HG02571 (cell line): ENCODE measurements around the gene PPM1G.
"Not testable (repeated sequence)": the region's sequence is repeated elsewhere in the genome, so short reads cannot be mapped to it uniquely, and the experiment has no call there.

Experiments used
- ATAC-seq: cut with Tn5 transposase; IDR thresholded peaks from one replicate; pipeline ENCODE4 v1.9.1; 2021; ENCODE audit warnings: mild to moderate bottlenecking, moderate library complexity; ENCODE audit not compliant: unreplicated experiment

Gene PPM1G

GRCh38 chr2:27376151-27376865, 33.1 kb downstream of the PPM1G start:
- ATAC-seq: no peak

DNA sequence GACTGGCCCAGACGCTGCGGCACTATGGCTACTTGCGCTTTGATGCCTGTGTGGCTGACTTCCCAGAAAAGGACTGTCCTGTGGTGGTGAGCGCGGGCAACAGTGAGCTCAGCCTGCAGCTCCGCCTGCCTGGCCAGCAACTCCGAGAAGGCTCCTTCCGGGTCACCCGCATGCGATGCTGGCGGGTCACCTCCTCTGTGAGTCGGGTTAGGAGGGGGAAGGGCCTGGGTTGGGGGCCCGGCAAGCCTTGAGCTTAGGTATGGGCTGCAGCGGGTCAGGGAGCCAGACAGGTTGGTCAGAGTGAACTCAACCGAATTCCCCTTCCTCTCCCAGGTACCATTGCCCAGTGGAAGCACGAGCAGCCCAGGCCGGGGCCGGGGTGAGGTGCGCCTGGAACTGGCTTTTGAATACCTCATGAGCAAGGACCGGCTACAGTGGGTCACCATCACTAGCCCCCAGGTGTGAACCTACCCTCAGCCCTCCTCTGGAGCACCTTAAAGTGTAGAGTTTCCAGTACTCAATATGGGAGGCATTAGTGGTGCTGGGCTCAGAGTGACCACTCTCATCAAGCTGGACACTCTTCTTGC, 33.8 kb downstream of the PPM1G start:
- no peak for ATAC-seq

DNA sequence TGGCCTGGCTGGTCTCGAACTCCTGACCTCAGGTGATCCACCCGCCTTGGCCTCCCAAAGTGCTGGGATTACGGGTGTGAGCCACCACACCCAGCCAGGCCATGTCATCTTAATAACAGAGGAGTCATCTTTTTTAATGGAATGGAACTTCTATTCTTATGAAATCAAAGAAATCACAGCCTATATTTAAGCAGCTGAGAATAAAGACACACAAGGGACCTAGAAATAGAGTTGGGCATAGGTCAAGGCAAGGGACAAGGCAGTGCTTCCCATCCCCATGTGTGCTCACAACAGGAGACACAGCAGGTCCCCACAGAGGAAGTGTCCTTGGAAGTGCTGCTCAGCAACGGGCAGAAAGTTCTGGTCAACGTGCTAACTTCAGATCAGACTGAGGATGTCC, 35.8 kb downstream of the PPM1G start:
- ATAC-seq: no peak

- no peak for ATAC-seq
Measured at GRCh38 chr2:27372937-27373336, 36.5 kb downstream of the PPM1G start.

- ATAC-seq: peak; percentile 22
Measured at GRCh38 chr2:27370816-27371620, 38.4 kb downstream of the PPM1G start.

DNA sequence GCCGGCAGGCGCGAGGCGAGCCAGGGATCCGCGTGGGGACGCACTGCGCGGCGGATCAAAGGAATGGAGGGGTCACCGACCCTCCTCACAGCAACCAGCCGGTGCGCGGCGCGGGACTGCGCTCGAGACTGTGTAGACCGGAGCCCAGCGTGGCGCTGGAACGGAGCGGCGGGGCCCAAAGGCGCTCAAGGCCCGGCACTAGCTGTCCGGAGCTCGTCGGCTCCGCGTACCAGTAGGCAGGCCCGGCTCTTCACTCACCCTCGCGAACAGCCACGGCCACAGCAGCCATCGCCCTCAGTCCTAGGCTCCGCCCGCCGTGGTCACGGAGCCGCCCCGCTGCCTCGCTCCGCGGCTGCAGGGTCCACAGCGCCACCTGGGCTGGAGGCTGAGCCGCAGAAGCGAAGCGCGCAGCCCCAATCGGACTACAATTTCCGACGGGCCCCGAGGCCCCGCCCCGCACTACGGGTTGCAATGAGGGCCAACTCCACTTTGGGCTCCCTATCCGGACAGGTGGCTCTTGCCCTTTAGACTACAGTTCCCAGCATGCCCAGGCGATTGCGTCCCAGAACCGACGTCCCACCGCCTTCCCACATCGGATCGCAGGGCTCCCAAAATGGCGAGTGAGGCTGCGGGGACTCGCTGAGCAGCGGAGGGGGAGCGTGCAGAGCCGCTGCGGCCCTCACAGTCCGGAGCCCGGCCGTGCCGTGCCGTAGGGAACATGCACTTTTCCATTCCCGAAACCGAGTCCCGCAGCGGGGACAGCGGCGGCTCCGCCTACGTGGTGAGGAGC, 39.2 kb downstream of the PPM1G start, which contains the start of the genes EIF2B4 and SNX17:
Gene EIF2B4, minus strand, starts transcription at position 313 of the 790 bp plus-strand sequence. Its CDS starts 24 bp downstream, at position 289.
Gene SNX17, plus strand, starts transcription at position 591 of the 790 bp plus-strand sequence. Its CDS starts 128 bp downstream, at position 719.
- ATAC-seq: peak; percentile 91

DNA sequence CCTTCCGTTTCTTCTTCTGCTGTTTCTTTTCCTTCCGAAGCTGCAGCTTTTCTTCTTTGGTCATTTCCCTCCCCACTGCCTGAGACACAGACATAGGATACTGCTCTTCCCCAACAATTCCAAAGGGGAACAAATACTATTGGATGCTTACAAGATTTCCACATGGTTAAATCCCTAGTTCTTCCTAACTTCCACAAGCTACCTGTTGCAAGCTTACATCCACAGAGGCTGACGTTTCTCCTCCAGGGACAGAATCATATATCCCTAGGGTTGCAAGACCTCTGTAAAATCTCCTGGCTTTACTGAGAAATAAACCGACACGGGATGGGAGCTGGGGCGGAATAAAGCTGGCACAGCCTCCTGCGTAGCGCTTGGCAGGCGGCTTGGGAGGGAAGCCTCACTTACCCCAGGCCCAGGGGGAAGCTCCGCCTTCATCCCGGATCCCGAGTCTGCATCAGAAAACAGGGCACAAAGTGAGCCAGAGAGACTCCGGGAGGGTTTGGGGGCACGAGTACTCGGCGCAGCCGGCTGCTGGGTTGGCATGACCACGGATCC, 39.8 kb downstream of the PPM1G start:
- ATAC-seq: peak; percentile 11

DNA sequence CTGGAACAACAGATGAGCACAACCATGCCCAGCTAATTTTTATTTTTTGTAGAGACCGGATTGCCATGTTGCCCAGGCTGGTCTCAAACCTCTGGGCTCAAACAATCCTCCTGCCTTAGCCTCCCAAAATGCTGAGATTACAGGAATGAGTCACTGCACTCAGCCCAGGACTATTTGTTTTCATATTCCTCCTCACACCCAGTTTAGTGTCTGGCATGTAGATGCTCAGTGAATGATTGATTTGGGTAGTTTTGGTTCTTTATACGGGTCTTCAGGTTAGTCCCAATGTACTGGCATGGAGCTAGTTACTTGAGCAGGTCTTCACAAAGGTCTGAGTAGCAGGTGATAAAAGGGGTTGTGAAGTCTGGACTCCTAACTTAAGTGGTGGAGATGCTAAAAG, 45.5 kb downstream of the PPM1G start:
- ATAC-seq: no peak

DNA sequence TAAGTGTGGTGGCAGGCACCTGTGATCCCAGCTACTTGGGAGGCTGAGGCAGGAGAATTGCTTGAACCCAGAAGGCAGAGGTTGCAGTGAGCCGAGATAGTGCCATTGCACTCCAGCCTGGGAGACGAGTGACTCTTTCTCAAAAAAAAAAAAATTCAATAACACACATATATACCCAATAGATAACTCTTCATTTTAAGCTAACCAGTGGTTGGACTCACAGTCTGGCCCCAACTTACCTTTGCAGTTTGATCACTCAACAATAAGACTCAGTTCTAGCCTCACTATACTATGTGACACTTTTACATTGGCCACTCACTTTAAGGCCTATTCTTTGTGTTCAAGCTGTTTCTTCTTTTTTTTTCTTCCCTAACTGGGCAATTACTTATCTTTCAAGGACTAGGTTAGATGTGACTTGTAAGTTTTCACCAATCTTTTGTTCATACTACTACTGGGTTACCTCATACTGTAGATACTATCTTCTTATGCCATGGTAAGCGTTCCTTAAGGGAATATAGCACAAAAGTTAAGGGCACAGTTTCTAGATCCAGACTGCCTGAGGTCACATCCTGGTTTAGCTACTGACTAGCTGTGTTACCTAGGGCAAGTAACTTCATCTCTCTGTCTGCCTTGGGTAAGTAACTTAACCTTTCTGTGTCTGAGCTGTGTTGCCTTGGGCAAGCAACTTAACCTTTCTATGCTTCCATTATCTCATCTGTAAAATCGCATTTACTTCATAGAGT, 46.5 kb downstream of the PPM1G start:
- ATAC-seq: no peak

- ATAC-seq: peak; percentile 69
Measured at GRCh38 chr2:27356382-27357181, 52.8 kb downstream of the PPM1G start, which contains the start of gene GTF3C2. Gene GTF3C2, minus strand, starts transcription at chr2:27356764. Its CDS starts 13,210 bp downstream, at chr2:27343554.

- peak; percentile 25 for ATAC-seq
Measured at GRCh38 chr2:27356056-27356381, 53.4 kb downstream of the PPM1G start.

- no peak for ATAC-seq
Measured at GRCh38 chr2:27354597-27354927, 54.8 kb downstream of the PPM1G start.

DNA sequence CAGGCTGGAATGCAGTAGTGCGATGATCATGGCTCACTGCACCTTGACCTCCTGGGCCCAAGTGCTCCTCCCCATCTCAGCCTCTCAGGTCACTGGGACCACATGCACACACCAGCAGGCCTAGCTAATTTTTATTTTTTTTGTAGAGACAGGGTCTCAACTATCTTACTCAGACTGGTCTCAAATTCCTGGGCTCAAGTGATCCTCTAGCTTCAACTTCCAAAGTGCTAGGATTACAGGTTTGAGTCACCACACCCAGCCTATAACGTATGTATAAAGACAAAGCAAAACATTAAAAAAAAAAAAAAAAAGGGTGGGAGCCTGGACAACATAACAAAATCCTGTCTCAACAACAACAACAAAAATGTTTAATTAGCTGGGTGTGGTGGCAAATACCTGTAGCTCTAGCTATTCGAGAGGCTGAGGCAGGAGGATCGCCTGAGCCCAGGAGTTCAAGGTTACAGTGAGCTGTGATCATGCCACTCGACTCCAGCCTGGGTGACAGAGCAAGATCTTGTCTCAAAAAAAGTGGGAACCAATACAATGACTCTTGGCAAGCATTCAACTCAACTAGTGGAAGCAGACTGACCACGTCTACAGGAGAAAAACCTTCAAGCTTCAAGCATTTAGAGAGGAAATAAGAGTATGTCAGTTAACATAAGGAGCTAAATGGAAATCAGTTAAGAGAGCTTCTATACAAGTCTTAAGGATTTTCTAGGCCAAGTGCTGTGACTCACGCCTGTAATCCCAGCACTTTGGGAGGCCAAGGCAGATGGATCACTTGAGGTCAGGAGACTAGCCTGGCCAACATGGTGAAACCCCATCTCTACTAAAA, 55.4 kb downstream of the PPM1G start:
- no peak for ATAC-seq

- not testable (repeated sequence) for ATAC-seq
Measured at GRCh38 chr2:27353386-27353761, 56.0 kb downstream of the PPM1G start.

GRCh38 chr2:27351802-27352598, 57.4 kb downstream of the PPM1G start:
- ATAC-seq: no peak

- no peak for ATAC-seq
Measured at GRCh38 chr2:27350106-27350693, 59.2 kb downstream of the PPM1G start.

GRCh38 chr2:27347641-27348040, 61.8 kb downstream of the PPM1G start:
- no peak for ATAC-seq
